BJ (cell line): Measurements from ENCODE around the gene CIC. TPM values are rescaled to one million over a fixed set of nuclear protein-coding genes. Genes with fewer than 3 reads are reported as not detected.

Experiments
- CTCF ChIA-PET: fragments of 350-600 bp; formaldehyde crosslinking; extraction: SDS; loops from one replicate; lab custom pipeline; 2021; ENCODE audit warnings: antibody characterized with exemption, inconsistent platforms; lab: Yijun Ruan, JAX
- POLR2A ChIA-PET: fragments of 300-600 bp; sonication (Branson Sonifier 250); formaldehyde crosslinking; extraction: SDS; loops from one replicate; lab custom pipeline; 2021; ENCODE audit warnings: antibody characterized with exemption; lab: Charles Lee
- DNase-seq: peaks from one replicate; pipeline ENCODE4 v3.0.0-alpha.2; 2011; ENCODE audit warnings: low read depth
- H3K27me3 ChIP-seq: 2 replicates; pipeline ENCODE4 v1.6.0; 2011; ENCODE audit warnings: low read length; ENCODE audit not compliant: control insufficient read depth, insufficient read depth
- H3K36me3 ChIP-seq: 2 replicates; pipeline ENCODE4 v1.5.1; 2011; ENCODE audit warnings: low read length; ENCODE audit not compliant: control insufficient read depth, insufficient read depth
- H3K4me3 ChIP-seq: 2 replicates; pipeline ENCODE4 v1.5.1; 2011; ENCODE audit warnings: low read depth, mild to moderate bottlenecking, control low read depth, low read length
- polyA plus RNA-seq: library from polyadenylated mRNA; depleted of rRNA; stranded (reverse); fragments of >200 nt; gene quantifications from 2 replicates; pipeline ENCODE4 v1.2.3, GENCODE V29; 2011
- TF ChIP-seq, protein P1 (sequence below): IDR thresholded peaks from 2 replicates; pipeline ENCODE4 v1.5.1; 2011; ENCODE audit warnings: low read depth, mild to moderate bottlenecking, control low read depth, inconsistent platforms, low read length, moderate library complexity; ENCODE audit not compliant: insufficient read depth

Gene CIC
- polyA plus RNA-seq, 1 experiment, result 7.0 TPM

DNA sequence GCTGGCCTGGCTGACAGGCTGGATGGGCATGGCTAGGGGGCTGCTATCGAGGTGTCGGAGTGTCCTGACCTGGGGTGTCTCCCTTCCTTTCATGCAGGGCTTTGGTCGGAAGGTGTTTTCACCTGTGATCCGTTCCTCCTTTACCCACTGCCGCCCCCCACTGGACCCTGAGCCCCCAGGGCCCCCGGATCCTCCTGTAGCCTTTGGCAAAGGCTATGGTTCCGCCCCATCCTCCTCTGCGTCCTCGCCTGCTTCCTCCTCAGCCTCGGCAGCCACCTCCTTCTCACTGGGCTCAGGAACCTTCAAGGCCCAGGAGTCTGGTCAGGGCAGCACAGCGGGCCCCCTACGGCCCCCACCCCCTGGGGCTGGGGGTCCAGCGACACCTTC is 21.1 kb downstream of the CIC start:
- TF ChIP-seq, protein P1, sequence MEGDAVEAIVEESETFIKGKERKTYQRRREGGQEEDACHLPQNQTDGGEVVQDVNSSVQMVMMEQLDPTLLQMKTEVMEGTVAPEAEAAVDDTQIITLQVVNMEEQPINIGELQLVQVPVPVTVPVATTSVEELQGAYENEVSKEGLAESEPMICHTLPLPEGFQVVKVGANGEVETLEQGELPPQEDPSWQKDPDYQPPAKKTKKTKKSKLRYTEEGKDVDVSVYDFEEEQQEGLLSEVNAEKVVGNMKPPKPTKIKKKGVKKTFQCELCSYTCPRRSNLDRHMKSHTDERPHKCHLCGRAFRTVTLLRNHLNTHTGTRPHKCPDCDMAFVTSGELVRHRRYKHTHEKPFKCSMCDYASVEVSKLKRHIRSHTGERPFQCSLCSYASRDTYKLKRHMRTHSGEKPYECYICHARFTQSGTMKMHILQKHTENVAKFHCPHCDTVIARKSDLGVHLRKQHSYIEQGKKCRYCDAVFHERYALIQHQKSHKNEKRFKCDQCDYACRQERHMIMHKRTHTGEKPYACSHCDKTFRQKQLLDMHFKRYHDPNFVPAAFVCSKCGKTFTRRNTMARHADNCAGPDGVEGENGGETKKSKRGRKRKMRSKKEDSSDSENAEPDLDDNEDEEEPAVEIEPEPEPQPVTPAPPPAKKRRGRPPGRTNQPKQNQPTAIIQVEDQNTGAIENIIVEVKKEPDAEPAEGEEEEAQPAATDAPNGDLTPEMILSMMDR, result no peak
- H3K4me3 ChIP-seq, result no peak overlapping the region
- CTCF ChIA-PET, result interaction anchor here (0.8 to 4.2 kb wide), 4 partner anchors 10 to 443 kb away, joined by 3 to 18 read pairs (median 6); no protein-coding TSS in a partner anchor
- H3K27me3 ChIP-seq, result no peaks in the 10 kb centered on the region
- POLR2A ChIA-PET, result no interaction called here
- H3K36me3 ChIP-seq, result peaks cover 66% of the 10 kb centered on the region
- DNase-seq, result no peak

DNA sequence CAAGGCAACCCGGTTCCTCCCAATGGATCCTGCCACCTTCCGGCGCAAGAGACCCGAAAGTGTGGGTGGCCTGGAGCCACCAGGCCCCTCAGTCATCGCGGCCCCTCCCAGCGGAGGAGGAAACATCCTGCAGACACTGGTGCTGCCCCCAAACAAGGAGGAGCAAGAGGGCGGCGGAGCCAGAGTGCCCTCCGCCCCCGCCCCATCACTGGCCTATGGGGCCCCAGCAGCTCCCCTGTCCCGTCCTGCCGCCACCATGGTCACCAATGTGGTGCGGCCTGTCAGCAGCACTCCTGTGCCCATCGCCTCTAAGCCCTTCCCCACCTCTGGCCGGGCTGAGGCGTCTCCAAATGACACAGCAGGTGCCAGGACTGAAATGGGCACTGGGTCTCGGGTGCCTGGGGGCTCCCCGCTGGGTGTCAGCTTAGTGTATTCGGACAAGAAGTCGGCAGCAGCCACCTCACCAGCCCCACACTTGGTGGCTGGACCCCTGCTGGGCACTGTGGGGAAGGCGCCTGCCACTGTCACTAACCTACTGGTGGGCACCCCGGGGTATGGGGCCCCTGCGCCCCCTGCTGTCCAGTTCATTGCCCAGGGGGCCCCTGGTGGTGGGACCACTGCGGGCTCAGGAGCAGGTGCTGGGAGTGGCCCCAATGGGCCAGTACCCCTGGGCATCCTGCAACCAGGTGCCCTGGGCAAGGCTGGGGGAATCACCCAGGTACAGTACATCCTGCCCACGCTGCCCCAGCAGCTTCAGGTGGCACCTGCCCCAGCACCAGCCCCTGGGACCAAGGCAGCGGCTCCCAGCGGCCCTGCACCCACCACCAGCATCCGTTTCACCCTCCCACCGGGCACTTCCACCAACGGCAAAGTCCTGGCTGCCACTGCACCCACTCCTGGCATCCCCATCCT is 21.7 kb downstream of the CIC start:
- peaks cover 67% of the 10 kb centered on the region for H3K36me3 ChIP-seq
- POLR2A ChIA-PET, result no interaction called here
- CTCF ChIA-PET, result interaction anchor here (0.8 to 4.2 kb wide), 4 partner anchors 11 to 442 kb away, joined by 3 to 18 read pairs (median 6); no protein-coding TSS in a partner anchor
- H3K27me3 ChIP-seq, result no peaks in the 10 kb centered on the region
- H3K4me3 ChIP-seq, result no peak overlapping the region
- TF ChIP-seq, protein P1, result peak; percentile 52
- DNase-seq, result no peak

DNA sequence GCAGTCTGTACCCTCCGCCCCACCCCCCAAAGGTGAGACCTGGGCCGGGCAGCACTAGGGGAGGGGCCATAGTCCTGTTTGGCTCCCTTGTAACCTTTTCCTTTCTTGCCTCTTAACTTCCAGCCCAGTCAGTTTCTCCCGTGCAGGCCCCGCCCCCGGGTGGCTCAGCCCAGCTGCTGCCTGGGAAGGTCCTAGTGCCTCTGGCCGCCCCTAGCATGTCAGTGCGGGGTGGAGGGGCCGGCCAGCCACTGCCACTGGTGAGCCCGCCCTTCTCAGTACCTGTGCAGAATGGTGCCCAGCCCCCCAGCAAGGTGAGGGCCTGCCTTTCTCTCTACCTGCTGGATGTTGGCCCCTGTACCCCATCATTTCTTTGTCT is 22.4 kb downstream of the CIC start:
- POLR2A ChIA-PET, result no interaction called here
- CTCF ChIA-PET, result interaction anchor here (2.9 kb wide), 1 partner anchor 12 kb away, joined by 9 read pairs; no protein-coding TSS in a partner anchor
- no peak for DNase-seq
- H3K36me3 ChIP-seq, result peaks cover 67% of the 10 kb centered on the region
- no peak overlapping the region for H3K4me3 ChIP-seq
- H3K27me3 ChIP-seq, result no peaks in the 10 kb centered on the region
- TF ChIP-seq, protein P1, result no peak

DNA sequence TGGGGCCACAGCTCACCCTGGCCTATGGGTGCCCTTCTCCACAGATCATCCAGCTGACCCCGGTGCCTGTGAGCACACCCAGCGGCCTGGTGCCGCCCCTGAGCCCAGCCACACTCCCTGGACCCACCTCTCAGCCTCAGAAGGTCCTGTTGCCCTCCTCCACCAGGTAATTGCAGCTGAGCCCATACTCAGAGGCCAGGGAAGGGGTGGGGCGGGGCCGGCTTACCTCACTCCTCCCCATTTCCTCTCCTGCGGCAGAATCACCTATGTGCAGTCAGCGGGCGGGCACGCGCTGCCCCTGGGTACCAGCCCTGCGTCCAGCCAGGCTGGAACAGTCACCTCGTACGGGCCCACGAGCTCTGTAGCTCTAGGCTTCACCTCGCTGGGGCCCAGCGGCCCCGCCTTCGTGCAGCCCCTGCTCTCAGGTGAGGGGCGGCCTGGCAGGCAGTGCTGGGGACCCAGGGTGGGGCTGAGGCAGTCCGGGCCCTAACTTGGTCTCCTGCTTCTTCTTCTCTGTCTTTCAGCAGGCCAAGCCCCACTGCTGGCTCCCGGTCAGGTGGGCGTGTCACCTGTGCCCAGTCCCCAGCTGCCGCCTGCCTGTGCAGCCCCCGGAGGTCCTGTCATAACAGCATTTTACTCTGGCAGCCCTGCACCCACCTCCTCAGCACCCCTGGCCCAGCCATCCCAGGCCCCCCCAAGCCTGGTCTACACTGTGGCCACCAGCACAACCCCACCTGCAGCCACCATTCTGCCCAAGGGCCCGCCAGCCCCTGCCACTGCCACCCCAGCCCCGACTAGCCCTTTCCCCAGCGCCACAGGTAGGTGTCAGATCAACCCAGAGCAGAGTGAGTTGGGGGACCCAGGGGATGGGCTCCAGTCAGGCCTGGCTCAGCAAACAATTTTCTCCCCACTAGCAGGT is 23.2 kb downstream of the CIC start:
- TF ChIP-seq, protein P1, result no peak
- Histone ChIP-seq H3K4me3 (no peak overlapping the region), H3K27me3 (no peaks in the 10 kb centered on the region), H3K36me3 (peaks cover 64% of the 10 kb centered on the region)
- CTCF ChIA-PET, result interaction anchor here (10.9 kb wide), 1 partner anchor 48 kb away, joined by 109 read pairs; the partner anchor contains the start of gene GSK3A
- no peak for DNase-seq
- POLR2A ChIA-PET, result no interaction called here
